ENCODE data around the gene B3GNT2. TPM values are rescaled to one million over a fixed set of nuclear protein-coding genes. Genes with fewer than 3 reads are reported as not detected.
"Not testable (repeated sequence)": the region's sequence is repeated elsewhere in the genome, so short reads cannot be mapped to it uniquely, and the experiment has no call there.

B3GNT2 gene
- total RNA-seq, 1 donor from 2014 or later, result 17.0 TPM

GRCh38 chr2:62185475-62186155 is 10.3 kb upstream of the B3GNT2 start:
- DNase-seq, result no peak

- no peak for DNase-seq
Observed at GRCh38 chr2:62186156-62186905, 9.6 kb upstream of the B3GNT2 start.

DNA sequence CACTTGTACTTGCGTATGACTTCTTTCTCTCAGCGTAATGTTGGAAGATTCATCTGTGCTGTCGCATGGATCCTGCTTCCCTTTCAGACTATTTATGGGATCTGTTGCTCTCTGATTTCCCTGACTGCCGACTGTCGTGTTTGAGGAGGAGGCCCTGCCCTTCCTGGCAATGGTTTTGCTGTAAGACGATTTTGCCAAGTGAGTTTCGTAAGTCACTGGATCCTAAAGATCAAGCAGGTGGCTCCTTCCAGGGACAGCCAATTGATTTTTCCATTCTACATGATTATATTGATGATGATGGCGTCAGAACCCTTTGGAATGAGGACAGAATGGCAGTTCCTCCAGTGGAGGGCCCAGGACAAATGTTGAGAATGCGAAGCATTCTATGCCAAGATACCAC is 8.7 kb upstream of the B3GNT2 start:
- DNase-seq, result no peak

DNA sequence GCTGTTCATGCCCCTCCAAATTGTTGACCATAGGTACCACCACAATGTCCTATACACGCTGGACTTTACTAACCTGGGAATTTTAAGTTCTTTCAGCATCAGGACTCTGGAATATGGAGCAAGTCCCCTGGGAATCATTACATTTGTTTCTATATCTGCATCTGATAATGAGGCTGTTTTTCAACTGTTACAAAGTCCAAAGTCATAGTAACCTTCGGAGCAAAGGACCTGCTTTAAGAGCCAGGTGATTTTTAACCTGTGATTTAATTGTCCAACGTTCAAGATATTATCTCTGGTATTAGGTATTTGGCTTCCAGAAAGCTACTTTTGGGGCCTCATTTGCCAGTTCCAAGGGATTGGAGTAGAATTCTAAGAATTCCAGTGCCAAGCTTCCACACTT is 7.5 kb upstream of the B3GNT2 start:
- no peak for DNase-seq

DNA sequence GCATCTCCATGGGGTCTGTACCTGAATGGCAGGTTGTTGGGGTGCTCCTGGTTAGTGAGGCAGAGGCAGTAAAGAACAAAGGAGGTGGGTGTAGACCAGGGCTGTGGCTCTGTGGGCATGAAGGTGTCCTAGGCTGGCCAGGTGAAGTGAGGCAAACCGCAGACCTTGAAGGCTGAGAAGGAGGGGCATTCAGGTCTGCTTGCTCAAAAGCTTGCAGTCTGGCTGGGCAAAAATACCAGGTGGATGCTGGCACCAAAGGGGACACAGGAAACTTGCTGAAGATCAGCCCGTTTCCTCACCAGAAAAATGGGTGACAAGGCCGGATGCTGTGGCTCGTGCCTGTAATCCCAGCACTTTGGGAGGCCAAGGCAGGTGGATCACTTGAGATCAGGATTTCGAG is 6.7 kb upstream of the B3GNT2 start:
- DNase-seq, result no peak

DNA sequence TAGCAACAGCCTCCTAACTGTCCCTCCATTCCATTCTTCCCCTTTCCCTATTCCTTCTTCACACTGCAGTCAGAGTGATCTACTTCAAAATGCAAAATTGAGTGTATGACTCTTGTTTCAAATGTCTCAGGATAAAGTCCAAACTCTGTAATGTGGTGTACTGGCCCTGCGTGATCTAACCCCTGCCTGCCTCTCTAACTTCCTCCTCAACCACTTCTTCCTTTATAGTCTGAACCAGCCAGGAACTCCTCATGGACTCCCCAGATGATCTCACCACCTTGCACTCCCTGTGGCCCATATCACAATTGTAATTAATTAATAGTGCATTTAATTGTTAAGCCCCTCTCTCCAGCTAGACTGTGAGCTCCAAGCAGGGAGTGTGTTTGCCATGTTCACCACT is 3.1 kb upstream of the B3GNT2 start:
- DNase-seq, result no peak

DNA sequence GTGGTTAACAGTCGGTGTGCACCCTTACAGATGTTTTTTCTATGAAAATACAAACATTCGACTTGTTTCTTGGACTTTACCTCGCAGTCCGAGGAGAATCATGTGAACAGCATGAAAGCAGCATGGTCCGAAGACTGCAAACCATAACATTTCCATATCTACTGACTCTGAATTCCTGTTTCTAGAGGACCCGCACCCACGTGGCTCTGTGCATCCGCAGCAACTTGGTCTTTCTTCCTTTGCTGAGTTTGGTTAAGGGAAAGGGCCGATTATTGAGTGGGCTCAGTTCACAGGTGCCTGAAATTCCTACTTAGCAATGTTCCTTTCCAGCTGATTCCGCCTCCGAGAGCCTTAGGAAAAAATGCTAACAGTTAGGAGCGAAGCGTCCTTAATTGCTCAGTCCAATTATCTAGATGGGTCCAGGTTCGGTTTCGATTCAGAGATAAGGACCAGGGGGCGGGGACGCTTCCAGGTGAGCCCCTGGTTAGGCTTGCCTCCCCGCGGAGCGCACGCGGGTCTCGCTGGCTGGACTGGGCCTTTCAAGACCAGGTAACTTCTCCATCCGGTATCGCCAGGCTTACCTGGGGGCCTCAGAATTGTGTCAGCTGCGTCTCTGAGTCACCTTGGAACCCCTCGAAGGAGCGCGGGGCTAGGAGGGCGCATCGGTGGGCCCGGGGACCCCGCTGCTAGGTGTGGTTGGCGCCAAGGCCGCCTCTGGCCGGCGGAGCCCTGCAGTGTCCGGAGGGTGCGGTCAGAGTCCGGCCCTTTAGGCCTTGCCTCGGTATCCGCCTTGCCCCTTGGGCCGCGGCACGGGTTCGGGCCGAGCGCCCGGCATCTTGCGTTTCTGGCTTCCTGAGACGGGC is 1.1 kb upstream of the B3GNT2 start:
- DNase-seq, result no peak

- DNase-seq, result no peak
Observed at GRCh38 chr2:62196278-62196901, 475 bp downstream of the B3GNT2 start.

DNA sequence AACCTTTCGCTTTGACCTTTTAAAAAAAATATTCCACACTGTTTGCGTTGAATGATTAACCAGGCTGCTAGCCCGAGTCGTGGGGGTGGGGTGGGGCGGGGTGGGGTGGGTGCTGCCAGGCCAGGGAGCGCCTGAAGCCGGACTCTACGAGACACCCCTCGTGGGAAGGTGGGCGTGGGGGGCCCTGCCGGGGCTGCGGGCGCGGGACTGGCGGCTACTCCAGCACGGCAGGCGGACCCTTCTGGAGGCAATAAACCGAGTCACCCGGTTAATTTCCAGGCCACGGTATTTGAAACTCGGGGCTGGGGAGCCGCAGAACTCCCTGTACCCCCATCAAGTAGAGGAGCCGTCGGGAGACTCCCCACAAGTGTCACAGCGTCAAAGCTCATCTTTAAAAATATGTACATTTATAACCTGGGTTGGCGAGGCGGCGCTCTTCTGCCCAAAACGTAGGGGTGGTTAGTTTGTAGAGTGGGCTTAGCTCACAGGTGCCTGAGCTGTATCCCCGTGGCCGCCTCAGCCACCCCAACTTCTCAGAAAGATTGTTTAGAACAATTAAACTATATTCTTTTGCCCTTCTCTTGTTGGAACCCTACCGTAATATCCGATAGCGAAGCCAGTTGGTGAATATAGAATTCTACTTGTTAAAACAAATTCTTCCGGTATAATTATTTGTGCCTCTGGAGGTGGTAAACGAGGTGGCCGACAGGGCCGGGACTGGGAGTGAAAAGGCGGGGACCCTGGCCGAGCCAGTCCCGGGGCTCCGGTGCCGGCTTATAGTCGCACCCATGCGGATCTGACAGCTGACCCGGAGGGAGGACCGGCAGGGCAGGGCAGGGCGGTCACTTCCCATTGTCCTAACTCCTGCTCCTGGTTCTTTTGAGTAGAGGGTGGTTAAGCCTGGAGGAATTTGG is 1.4 kb downstream of the B3GNT2 start:
- DNase-seq, result peak; percentile 26

DNA sequence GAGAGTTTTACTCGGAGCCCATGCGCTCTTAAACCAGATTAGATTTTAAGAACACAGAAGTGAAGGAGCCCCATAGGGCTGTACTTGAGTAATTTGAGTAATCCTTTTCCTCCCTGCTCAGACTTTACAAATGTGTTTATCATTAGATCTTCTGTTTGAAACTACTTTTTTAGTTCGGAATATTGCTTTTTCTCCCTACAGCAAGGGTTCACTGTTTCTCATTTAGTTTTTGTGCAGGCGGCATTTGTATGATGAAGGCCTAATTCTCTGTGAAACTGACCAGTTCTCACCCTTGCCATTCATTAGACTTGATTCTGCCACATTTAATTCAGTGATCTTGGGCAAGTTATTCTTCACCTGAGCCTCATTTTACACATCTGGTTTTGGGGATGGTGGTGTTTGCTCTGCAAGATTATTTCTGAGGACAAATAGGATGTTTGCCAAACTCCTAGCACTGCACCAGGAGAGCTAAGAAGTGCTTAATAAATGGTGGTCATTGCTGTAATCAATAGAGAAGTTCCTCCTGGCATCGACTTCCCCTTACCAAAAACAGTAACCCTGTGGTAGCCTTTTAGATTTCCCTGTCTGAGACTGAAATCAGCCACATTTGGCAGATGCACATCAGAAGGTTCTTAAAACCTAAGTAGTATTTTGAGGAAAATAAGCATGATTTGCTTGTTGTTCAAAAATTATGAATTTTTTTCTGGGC is 2.2 kb downstream of the B3GNT2 start:
- no peak for DNase-seq

GRCh38 chr2:62198854-62199253 is 2.9 kb downstream of the B3GNT2 start:
- not testable (repeated sequence) for DNase-seq

DNA sequence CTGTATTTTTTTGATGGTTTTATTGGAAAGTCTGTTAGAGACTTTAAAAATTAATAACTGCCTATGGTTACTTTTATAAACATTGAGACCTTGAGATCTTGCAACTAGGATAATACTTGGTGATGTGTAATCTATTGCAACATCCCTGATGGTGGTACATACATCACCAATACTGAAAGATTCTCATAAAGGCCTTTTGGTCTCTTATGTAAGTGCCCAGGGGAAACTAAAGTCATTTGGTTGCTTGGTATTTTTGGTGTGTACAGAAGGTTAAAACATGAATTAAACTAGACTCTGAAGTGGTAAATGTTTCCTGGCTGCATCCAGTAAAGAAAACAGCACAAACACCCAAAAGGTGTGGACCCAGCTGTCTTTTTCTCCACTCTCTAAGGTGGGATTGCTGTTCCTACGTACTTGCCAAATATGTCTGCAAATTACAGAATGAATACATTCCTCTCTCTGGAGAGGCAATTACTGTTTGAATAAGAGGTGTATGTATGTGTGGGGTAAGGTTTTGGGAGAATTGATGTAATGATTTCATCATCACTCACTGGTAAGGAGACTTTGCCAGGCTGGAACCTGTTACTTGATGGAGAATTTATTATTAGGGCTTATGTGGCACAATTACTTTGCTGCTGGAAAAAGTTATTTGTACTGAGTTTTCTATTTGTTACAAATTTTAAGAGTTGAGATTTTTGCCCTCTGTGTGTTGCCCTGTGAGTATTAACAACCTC is 3.6 kb downstream of the B3GNT2 start:
- DNase-seq, result no peak

- DNase-seq, result no peak
Observed at GRCh38 chr2:62200291-62200841, 4.5 kb downstream of the B3GNT2 start.

DNA sequence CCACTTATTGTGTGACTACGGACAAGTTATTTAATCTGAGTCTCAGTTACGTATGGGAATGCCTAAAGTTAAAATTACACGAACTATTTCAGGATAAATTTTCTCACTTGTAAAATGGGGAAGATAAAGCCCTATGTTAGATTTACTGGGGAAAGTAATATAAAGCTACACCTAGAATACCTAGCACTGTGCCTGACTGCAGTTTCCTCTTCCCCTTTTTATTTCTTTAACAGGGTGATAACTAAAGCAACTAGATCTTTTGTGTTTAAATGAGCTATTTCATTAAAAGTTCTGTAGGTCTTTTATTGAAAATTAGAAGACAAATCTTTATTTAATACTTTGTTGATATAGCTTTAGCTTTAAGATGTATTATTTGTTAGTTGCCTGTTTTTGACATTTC is 5.0 kb downstream of the B3GNT2 start:
- no peak for DNase-seq

DNA sequence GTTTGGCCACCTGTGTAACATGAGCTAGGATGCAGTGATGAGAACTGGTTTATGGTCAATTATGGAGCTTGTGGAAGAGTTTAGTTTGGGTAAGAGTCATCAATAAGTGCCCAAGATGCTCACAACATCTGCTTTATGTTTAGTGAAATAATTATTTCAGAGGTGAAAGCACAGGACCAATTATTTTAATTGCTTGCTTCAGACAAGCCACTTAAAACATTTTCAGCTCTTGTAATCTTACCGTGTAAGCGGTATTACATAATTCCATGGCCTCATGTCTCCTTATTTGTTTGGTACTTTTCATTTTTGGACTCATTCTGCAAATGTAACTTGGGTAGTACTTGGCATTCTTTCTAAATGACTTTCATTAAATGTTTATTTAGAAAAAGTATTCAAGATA is 5.4 kb downstream of the B3GNT2 start:
- no peak for DNase-seq

GRCh38 chr2:62202019-62202722 is 6.3 kb downstream of the B3GNT2 start:
- DNase-seq, result no peak

- no peak for DNase-seq
Observed at GRCh38 chr2:62202729-62203128, 6.8 kb downstream of the B3GNT2 start.

DNA sequence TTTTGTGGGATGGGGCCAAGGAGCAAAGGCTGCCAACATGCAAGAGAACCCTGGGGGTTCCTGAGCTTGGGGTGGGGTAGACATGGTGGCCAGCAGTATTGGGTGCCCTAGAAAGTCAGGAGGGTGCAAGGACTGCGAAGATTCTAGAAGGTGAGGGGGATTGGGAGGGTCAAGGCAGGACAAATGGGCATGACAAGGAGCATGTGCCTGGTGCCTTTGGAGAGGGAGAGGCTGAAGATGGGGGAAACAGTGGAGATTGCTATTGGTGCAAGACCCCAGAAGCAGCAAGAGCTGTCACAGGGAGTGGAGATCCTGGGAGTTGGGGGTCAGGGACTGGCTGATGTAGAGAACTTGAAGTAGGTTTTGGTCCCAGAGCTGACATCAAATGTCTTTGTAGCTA is 7.5 kb downstream of the B3GNT2 start:
- DNase-seq, result no peak

GRCh38 chr2:62204998-62205496 is 9.1 kb downstream of the B3GNT2 start:
- no peak for DNase-seq
